HEK293T (cell line): ENCODE data around the gene SCNN1G.

Experiments used
- ARNT ChIP-seq: fragments of 450-650 bp; IDR thresholded peaks from 2 replicates; pipeline ENCODE4 v1.6.1; 2017; ENCODE audit warnings: mild to moderate bottlenecking
- BHLHE40 ChIP-seq: fragments of 450-650 bp; IDR thresholded peaks from 2 replicates; pipeline ENCODE4 v1.6.1; 2016; ENCODE audit warnings: mild to moderate bottlenecking, moderate library complexity, borderline replicate concordance
- ELF4 ChIP-seq: fragments of 450-650 bp; IDR thresholded peaks from 2 replicates; pipeline ENCODE4 v1.6.1; 2017; ENCODE audit warnings: antibody characterized with exemption
- FOXA1 ChIP-seq: fragments of 450-650 bp; IDR thresholded peaks from 2 replicates; pipeline ENCODE4 v1.6.1; 2016; ENCODE audit warnings: mild to moderate bottlenecking
- FOXK2 ChIP-seq: fragments of 450-650 bp; IDR thresholded peaks from 2 replicates; pipeline ENCODE4 v1.6.1; 2016; ENCODE audit warnings: mild to moderate bottlenecking
- FOXM1 ChIP-seq: fragments of 450-650 bp; IDR thresholded peaks from 2 replicates; pipeline ENCODE4 v1.6.1; 2017; ENCODE audit warnings: mild to moderate bottlenecking, borderline replicate concordance
- HDGF ChIP-seq: fragments of 450-650 bp; IDR thresholded peaks from 2 replicates; pipeline ENCODE4 v1.6.1; 2017; ENCODE audit warnings: antibody characterized with exemption, borderline replicate concordance
- L3MBTL2 ChIP-seq: fragments of 450-650 bp; conservative IDR thresholded peaks from 2 replicates; pipeline ENCODE4 v1.6.1; 2016; ENCODE audit warnings: mild to moderate bottlenecking
- NFRKB ChIP-seq: fragments of 450-650 bp; IDR thresholded peaks from 2 replicates; pipeline ENCODE4 v1.6.1; 2016; ENCODE audit warnings: mild to moderate bottlenecking, moderate library complexity
- SP1 ChIP-seq: fragments of 450-650 bp; IDR thresholded peaks from 2 replicates; pipeline ENCODE4 v1.6.1; 2017
- SUZ12 ChIP-seq: fragments of 450-650 bp; IDR thresholded peaks from 2 replicates; pipeline ENCODE4 v1.6.1; 2016; ENCODE audit warnings: mild to moderate bottlenecking
- TARDBP ChIP-seq: fragments of 450-650 bp; IDR thresholded peaks from 2 replicates; pipeline ENCODE4 v1.6.1; 2016

DNA sequence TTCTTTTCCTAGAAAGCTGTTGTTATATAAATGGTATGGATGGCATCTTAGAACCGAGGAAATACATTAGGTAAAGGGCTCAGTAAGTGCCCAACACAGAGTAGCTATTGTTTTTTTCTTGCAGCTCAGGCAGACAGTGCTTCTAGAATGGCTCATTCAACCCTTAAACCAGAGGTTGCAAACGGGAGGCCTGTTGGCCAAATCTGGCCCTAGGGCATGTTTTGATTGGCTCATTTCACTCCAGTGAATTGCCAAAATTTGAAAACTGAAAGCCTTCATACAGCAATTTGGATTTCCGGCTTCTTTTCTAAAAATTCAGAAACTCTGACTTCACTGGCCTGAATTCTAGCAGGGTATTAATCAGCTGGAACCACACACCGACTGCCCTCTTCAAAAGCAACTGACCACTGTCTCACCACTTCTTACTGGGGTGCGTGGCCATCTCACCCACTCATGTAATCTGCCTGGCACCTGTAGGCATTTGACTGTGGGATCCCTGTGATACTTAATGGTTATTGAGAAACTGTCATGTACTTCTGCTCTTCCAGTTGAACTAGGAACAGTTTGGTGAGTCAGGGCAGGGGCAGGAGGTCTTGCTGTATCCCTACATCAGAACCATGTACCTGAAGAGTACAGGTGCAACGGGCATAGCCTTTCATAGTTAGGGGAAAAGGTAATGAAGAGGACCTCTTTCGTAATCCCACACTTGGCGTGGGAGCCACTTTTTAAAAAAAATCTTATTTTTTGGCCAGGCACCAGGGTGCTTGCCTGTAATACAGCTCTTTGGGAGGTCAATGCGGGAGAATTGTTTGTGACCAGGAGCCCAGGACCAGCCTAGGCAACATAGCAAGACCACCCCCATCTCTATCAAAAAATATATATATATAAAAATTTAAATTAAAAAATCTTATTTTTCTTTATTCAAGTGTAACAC is 66.0 kb downstream of the SCNN1G start:
- TF ChIP-seq BHLHE40 = no peak
- TF ChIP-seq FOXK2 = no peak
- no peak for TF ChIP-seq FOXA1
- TF ChIP-seq SP1 = no peak
- no peak for TF ChIP-seq ARNT
- no peak for TF ChIP-seq FOXM1
- TF ChIP-seq ELF4 = no peak
- TF ChIP-seq L3MBTL2 = no peak
- TF ChIP-seq NFRKB = no peak
- TF ChIP-seq HDGF = no peak
- no peak for TF ChIP-seq TARDBP
- TF ChIP-seq SUZ12 = no peak
